Astrocyte (in vitro differentiated cells and primary cell): Measurements from ENCODE around the gene MSLN.

Experiments
- CTCF ChIP-seq: IDR thresholded peaks from 2 replicates; pipeline ENCODE4 v1.5.1; 2011; ENCODE audit warnings: low read depth, mild to moderate bottlenecking, inconsistent platforms, low read length, moderate library complexity; ENCODE audit not compliant: insufficient read depth
- EZH2 ChIP-seq: IDR thresholded peaks from 2 replicates; pipeline ENCODE4 v1.6.1; 2012; ENCODE audit warnings: mild to moderate bottlenecking, low read length, inconsistent platforms; ENCODE audit not compliant: insufficient read depth

GRCh38 chr16:769184-769784 lies 8.8 kb downstream of the MSLN start:
- TF ChIP-seq CTCF (no peak), EZH2 (no peak)
